ENCODE measurements around the gene KCNMA1. TPM values are rescaled to one million over a fixed set of nuclear protein-coding genes. Genes with fewer than 3 reads are reported as not detected.
A peak's percentile ranks its signal among the peaks of the same experiment; 100 is the strongest.

The KCNMA1 gene
- total and polyA plus RNA-seq, 7 donors = 15.3 to 427 (median 256) TPM

- 59 to 63% methylated on average over 3 of the region's 3 CpGs for WGBS, 2 donors
- Histone ChIP-seq H3K27ac (peak overlapping the region; percentile 78 to 91 (median 86)), H3K4me1 (peaks cover 0 to 97% (median 90%) of the 10 kb centered on the region in 4 donors), H3K27me3 (no peaks in the 10 kb centered on the region), H3K36me3 (no peaks in the 10 kb centered on the region), H3K9me3 (no peaks in the 10 kb centered on the region), H3K4me3 (no peak overlapping the region)
- DNase-seq = no peak
- intact Hi-C loops (cut with DNase I) = loop anchor here (5.0 to 10.0 kb wide), 2 partner anchors 133 to 321 kb away; no protein-coding TSS in a partner anchor
- TF ChIP-seq EP300 (IDR thresholded peaks at IDR 0.05) = no peak
- no peak for TF ChIP-seq POLR2A (IDR thresholded peaks at IDR 0.05)
- TF ChIP-seq POLR2AphosphoS5 (IDR thresholded peaks at IDR 0.05) = no peak
- TF ChIP-seq CTCF (IDR thresholded peaks at IDR 0.05) = no peak
These were observed 396.3 kb downstream of the KCNMA1 start for GRCh38 chr10:77241350-77241725.

- H3K9me3 ChIP-seq = no peaks in the 10 kb centered on the region
- DNase-seq = no peak
- H3K4me1 ChIP-seq = peaks cover 0 to 97% (median 90%) of the 10 kb centered on the region in 4 donors
- H3K27ac ChIP-seq = peak overlapping the region; percentile 78 to 91 (median 86)
- TF ChIP-seq CTCF (IDR thresholded peaks at IDR 0.05) = no peak
- no peak for TF ChIP-seq EP300 (IDR thresholded peaks at IDR 0.05)
- TF ChIP-seq POLR2AphosphoS5 (IDR thresholded peaks at IDR 0.05) = no peak
- no peak for TF ChIP-seq POLR2A (IDR thresholded peaks at IDR 0.05)
- H3K36me3 ChIP-seq = no peaks in the 10 kb centered on the region
- intact Hi-C loops (cut with DNase I) = loop anchor here (5.0 to 10.0 kb wide), 2 partner anchors 134 to 321 kb away; no protein-coding TSS in a partner anchor
- WGBS, 2 donors = 87 to 94% methylated on average over 4 of the region's 4 CpGs
- H3K4me3 ChIP-seq = no peak overlapping the region
- no peaks in the 10 kb centered on the region for H3K27me3 ChIP-seq
These were observed 396.8 kb downstream of the KCNMA1 start for GRCh38 chr10:77240706-77241349.

- TF ChIP-seq POLR2AphosphoS5 (IDR thresholded peaks at IDR 0.05) = peak; percentile 59 to 89 (median 78)
- no peak for TF ChIP-seq CTCF (IDR thresholded peaks at IDR 0.05)
- TF ChIP-seq POLR2A (IDR thresholded peaks at IDR 0.05) = no peak
- TF ChIP-seq EP300 (IDR thresholded peaks at IDR 0.05) = peak; percentile 87 to 98 (median 92)
- Histone ChIP-seq H3K27me3 (no peaks in the 10 kb centered on the region), H3K4me3 (no peak overlapping the region), H3K9me3 (no peaks in the 10 kb centered on the region), H3K27ac (peak overlapping the region; percentile 78 to 91 (median 86)), H3K36me3 (no peaks in the 10 kb centered on the region), H3K4me1 (peaks cover 0 to 97% (median 89%) of the 10 kb centered on the region in 4 donors)
- WGBS, 2 donors = 12 to 45% methylated on average over 5 of the region's 5 CpGs
- DNase-seq = no peak
- intact Hi-C loops (cut with DNase I) = loop anchor here (5.0 to 10.0 kb wide), 2 partner anchors 135 to 322 kb away; no protein-coding TSS in a partner anchor
These were observed 397.5 kb downstream of the KCNMA1 start for GRCh38 chr10:77240041-77240652.

- Histone ChIP-seq H3K9me3 (no peaks in the 10 kb centered on the region), H3K4me3 (no peak overlapping the region), H3K27ac (peak overlapping the region in 3 of 4 donors; percentile 85 to 91 (median 87)), H3K36me3 (no peaks in the 10 kb centered on the region), H3K27me3 (no peaks in the 10 kb centered on the region), H3K4me1 (peaks cover 0 to 79% (median 64%) of the 10 kb centered on the region in 4 donors)
- intact Hi-C loops (cut with DNase I) = no loop called here
- no peak for DNase-seq
- TF ChIP-seq POLR2A (IDR thresholded peaks at IDR 0.05) = no peak
- TF ChIP-seq EP300 (IDR thresholded peaks at IDR 0.05) = no peak
- TF ChIP-seq CTCF (IDR thresholded peaks at IDR 0.05) = no peak
- no peak for TF ChIP-seq POLR2AphosphoS5 (IDR thresholded peaks at IDR 0.05)
These were observed 400.5 kb downstream of the KCNMA1 start for GRCh38 chr10:77237120-77237519.
